Kidney (tissue), 14 donors: ENCODE results near the gene KLHL29. TPM values are rescaled to one million over a fixed set of nuclear protein-coding genes. Genes with fewer than 3 reads are reported as not detected.
A peak's percentile ranks its signal among the peaks of the same experiment; 100 is the strongest.

Source experiments
- DNase-seq, 5 donors: peaks; one replicate each; pipeline ENCODE4 v3.0.0-alpha.2; 2013 to 2020
- FAIRE-seq: peaks from 2 replicates; lab custom pipeline; 2012; peaks lifted over from hg19 to GRCh38; lab: Jason Lieb, UNC
- H3K27ac ChIP-seq, 2 donors: one replicate each; pipeline ENCODE4 v1.7.0; 2013; ENCODE audit warnings: low read depth in 2 of 2, low read length in 2 of 2, inconsistent platforms in 1 of 2
- H3K27me3 ChIP-seq: one replicate; pipeline ENCODE4 v1.7.1; 2013; ENCODE audit warnings: low read length, inconsistent platforms; ENCODE audit not compliant: control insufficient read depth, insufficient read depth
- H3K36me3 ChIP-seq, 3 donors: one replicate each; pipeline versions ENCODE4 v1.7.0 to v1.7.1; 2013; ENCODE audit warnings: low read length in 3 of 3, control low read depth in 1 of 3, inconsistent platforms in 1 of 3; ENCODE audit not compliant: insufficient read depth in 3 of 3, control insufficient read depth in 2 of 3
- H3K4me1 ChIP-seq, 3 donors: one replicate each; pipeline versions ENCODE4 v1.7.0 to v1.7.1; 2013; ENCODE audit warnings: low read length in 3 of 3, inconsistent platforms in 1 of 3, low read depth in 1 of 3; ENCODE audit not compliant: control insufficient read depth in 2 of 3, insufficient read depth in 2 of 3
- H3K4me3 ChIP-seq, 3 donors: one replicate each; pipeline versions ENCODE4 v1.7.0 to v1.8.1; 2013; ENCODE audit warnings: low read length in 3 of 3, control low read depth in 1 of 3, inconsistent platforms in 1 of 3
- H3K9ac ChIP-seq, 3 donors: one replicate each; pipeline versions ENCODE4 v1.7.0 to v1.7.1; 2013; ENCODE audit warnings: low read length in 3 of 3, control low read depth in 1 of 3, inconsistent platforms in 1 of 3
- H3K9me3 ChIP-seq, 3 donors: one replicate each; pipeline versions ENCODE4 v1.7.0 to v1.7.1; 2013; ENCODE audit warnings: low read length in 3 of 3, control low read depth in 1 of 3, inconsistent platforms in 1 of 3; ENCODE audit not compliant: control insufficient read depth in 2 of 3, insufficient read depth in 1 of 3
- CTCF ChIP-seq: IDR thresholded peaks from 3 replicates; pipeline ENCODE4 v1.5.1; 2012; ENCODE audit warnings: mild to moderate bottlenecking, moderate library complexity, borderline replicate concordance; ENCODE audit not compliant: insufficient read depth; ENCODE audit errors: extremely low read depth
- intact Hi-C: fragments of 100-400 bp; cut with DNase I; formaldehyde crosslinking; loops from one replicate; pipeline ENCODE4 v1.11.1; 2022
- polyA plus RNA-seq: library from polyadenylated mRNA; stranded (reverse); fragments of 350-450 nt; fragmentation: Illumina TruSeq; extraction: RNeasy Lipid Tissue Mini Kit (QIAGEN cat#74804); gene quantifications from one replicate; pipeline ENCODE4 v1.2.3, GENCODE V29; 2014; ENCODE audit warnings: low read depth, low replicate concordance; ENCODE audit not compliant: insufficient read depth
- total RNA-seq: library from RNA; stranded (reverse); fragmentation: NEBNext Ultra II Directional; extraction: Animal tissue kit (Norgen Biotek cat#: 25700); gene quantifications from one replicate; pipeline ENCODE4 v1.2.1, GENCODE V29; 2021
- donor health status: control.
- donor health status: control.
- donor health status: control.
- donor health status: control.
- donor health status: control.
- donor health status: DM: yes; HTN: yes; CAD: no.
- donor health status: Normal renal cell carcinoma (clear cell type).

Gene KLHL29
- total and polyA plus RNA-seq, 2 donors from 2014 or later: 1.5 to 10.5 TPM

- no peak overlapping the region for H3K4me3 ChIP-seq
- no peaks in the 10 kb centered on the region for H3K27me3 ChIP-seq
- no peak overlapping the region for H3K9ac ChIP-seq
- intact Hi-C loops: no loop called here
- no peak for FAIRE-seq
- H3K4me1 ChIP-seq: peaks cover 4 to 5% (median 5%) of the 10 kb centered on the region in 3 donors
- no peak overlapping the region for H3K27ac ChIP-seq
- peak in 1 of 5 donors; percentile 30 for DNase-seq
- no peaks in the 10 kb centered on the region for H3K36me3 ChIP-seq
- no peak for TF ChIP-seq CTCF
- no peaks in the 10 kb centered on the region for H3K9me3 ChIP-seq
These were observed 29.9 kb downstream of the KLHL29 start for GRCh38 chr2:23414871-23415270.

- TF ChIP-seq CTCF: no peak
- intact Hi-C loops: no loop called here
- H3K4me1 ChIP-seq: peaks cover 4 to 5% (median 5%) of the 10 kb centered on the region in 3 donors
- no peak overlapping the region for H3K4me3 ChIP-seq
- H3K9ac ChIP-seq: no peak overlapping the region
- FAIRE-seq (no peak), DNase-seq (peak in 1 of 5 donors; percentile 20)
- H3K27me3 ChIP-seq: no peaks in the 10 kb centered on the region
- H3K36me3 ChIP-seq: no peaks in the 10 kb centered on the region
- no peak overlapping the region for H3K27ac ChIP-seq
- no peaks in the 10 kb centered on the region for H3K9me3 ChIP-seq
These were observed 32.3 kb downstream of the KLHL29 start for GRCh38 chr2:23417310-23417709.

GRCh38 chr2:23418056-23418455, 33.1 kb downstream of the KLHL29 start:
- intact Hi-C loops: no loop called here
- DNase-seq: no peak
- H3K9ac ChIP-seq: no peak overlapping the region

More at GRCh38 chr2:23418056-23418455, 33.1 kb downstream of the KLHL29 start:
- Histone ChIP-seq H3K9me3 (no peaks in the 10 kb centered on the region), H3K27ac (no peak overlapping the region), H3K4me3 (no peak overlapping the region), H3K36me3 (no peaks in the 10 kb centered on the region), H3K27me3 (no peaks in the 10 kb centered on the region), H3K4me1 (peaks cover 4 to 5% (median 5%) of the 10 kb centered on the region in 3 donors)
- TF ChIP-seq CTCF: no peak
- FAIRE-seq: no peak
